Measurements from ENCODE around the gene CCR5AS.

CCR5AS gene

GRCh38 chr3:46442576-46443530 lies 36.0 kb upstream of the CCR5AS start:
- TF ChIP-seq CTCF (IDR thresholded peaks at IDR 0.05) (peak in 1 of 2 donors; percentile 28), POLR2AphosphoS5 (IDR thresholded peaks at IDR 0.05) (no peak), EP300 (IDR thresholded peaks at IDR 0.05) (no peak), POLR2A (IDR thresholded peaks at IDR 0.05) (no peak)
- Histone ChIP-seq H3K27ac (no peak overlapping the region), H3K9me3 (no peaks in the 10 kb centered on the region), H3K4me3 (no peak overlapping the region), H3K36me3 (no peaks in the 10 kb centered on the region), H3K27me3 (no peaks in the 10 kb centered on the region), H3K4me1 (no peaks in the 10 kb centered on the region)
- DNase-seq (ENCODE audit: low spot score in 2 of 2): no peak
- WGBS: 71% methylated on average over 16 of the region's 16 CpGs

GRCh38 chr3:46440531-46441294 lies 33.8 kb upstream of the CCR5AS start:
- 79% methylated on average over 4 of the region's 4 CpGs for WGBS
- no peaks in the 10 kb centered on the region for H3K36me3 ChIP-seq
- H3K27me3 ChIP-seq: no peaks in the 10 kb centered on the region
- H3K9me3 ChIP-seq: no peaks in the 10 kb centered on the region
- no peak for TF ChIP-seq POLR2A (IDR thresholded peaks at IDR 0.05)
- no peak overlapping the region for H3K4me3 ChIP-seq
- H3K27ac ChIP-seq: no peak overlapping the region
- no peak for DNase-seq (ENCODE audit: low spot score in 2 of 2)
- H3K4me1 ChIP-seq: no peaks in the 10 kb centered on the region

GRCh38 chr3:46438831-46439230 lies 32.0 kb upstream of the CCR5AS start:
- Histone ChIP-seq H3K4me3 (no peak overlapping the region), H3K27ac (no peak overlapping the region), H3K4me1 (no peaks in the 10 kb centered on the region), H3K36me3 (no peaks in the 10 kb centered on the region), H3K9me3 (no peaks in the 10 kb centered on the region), H3K27me3 (no peaks in the 10 kb centered on the region)
- DNase-seq (ENCODE audit: low spot score in 2 of 2): no peak
- WGBS: 96% methylated on average over 3 of the region's 3 CpGs
- TF ChIP-seq POLR2AphosphoS5 (IDR thresholded peaks at IDR 0.05) (no peak), POLR2A (IDR thresholded peaks at IDR 0.05) (no peak), EP300 (IDR thresholded peaks at IDR 0.05) (no peak), CTCF (IDR thresholded peaks at IDR 0.05) (no peak)

- H3K36me3 ChIP-seq: no peaks in the 10 kb centered on the region
Measured at GRCh38 chr3:46435081-46435726, 28.3 kb upstream of the CCR5AS start.

More at GRCh38 chr3:46435081-46435726, 28.3 kb upstream of the CCR5AS start:
- H3K4me1 ChIP-seq: peaks cover 2% of the 10 kb centered on the region
- no peak overlapping the region for H3K27ac ChIP-seq
- TF ChIP-seq CTCF (IDR thresholded peaks at IDR 0.05) (no peak), EP300 (IDR thresholded peaks at IDR 0.05) (no peak), POLR2A (IDR thresholded peaks at IDR 0.05) (no peak), POLR2AphosphoS5 (IDR thresholded peaks at IDR 0.05) (no peak)
- no peak overlapping the region for H3K4me3 ChIP-seq
- H3K9me3 ChIP-seq: no peaks in the 10 kb centered on the region
- H3K27me3 ChIP-seq: no peaks in the 10 kb centered on the region
- no peak for DNase-seq (ENCODE audit: low spot score in 2 of 2)
- 79% methylated on average over 3 of the region's 3 CpGs for WGBS

Measured in suprapubic skin (tissue), 4 donors.